Measurements from ENCODE around the gene FAM120AOS.

The FAM120AOS gene

GRCh38 chr9:93436655-93437407, 16.6 kb downstream of the FAM120AOS start:
- no peak for DNase-seq

- no peak for DNase-seq
These were observed 17.2 kb downstream of the FAM120AOS start for GRCh38 chr9:93436218-93436617.

GRCh38 chr9:93435386-93435785, 18.0 kb downstream of the FAM120AOS start:
- no peak for DNase-seq

DNA sequence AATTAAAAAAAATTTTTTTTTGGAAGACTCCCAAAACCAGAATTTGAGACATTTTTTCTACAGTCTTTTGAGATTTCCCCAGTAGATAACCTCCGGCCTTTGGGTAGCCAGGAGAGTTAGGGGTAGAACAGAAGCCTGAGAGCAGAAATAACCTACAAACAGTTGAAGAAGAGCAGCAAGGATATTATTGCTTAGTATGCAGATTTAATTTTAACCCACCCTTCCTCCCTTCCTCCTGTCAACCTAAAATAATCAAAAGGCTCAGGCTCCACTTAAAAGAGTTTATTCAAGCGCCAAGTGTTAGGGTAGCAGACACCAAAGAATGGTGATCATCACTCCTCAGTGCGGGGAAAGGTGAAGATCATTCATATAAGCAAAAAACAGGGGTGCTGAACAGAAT, 19.3 kb downstream of the FAM120AOS start:
- no peak for DNase-seq

DNA sequence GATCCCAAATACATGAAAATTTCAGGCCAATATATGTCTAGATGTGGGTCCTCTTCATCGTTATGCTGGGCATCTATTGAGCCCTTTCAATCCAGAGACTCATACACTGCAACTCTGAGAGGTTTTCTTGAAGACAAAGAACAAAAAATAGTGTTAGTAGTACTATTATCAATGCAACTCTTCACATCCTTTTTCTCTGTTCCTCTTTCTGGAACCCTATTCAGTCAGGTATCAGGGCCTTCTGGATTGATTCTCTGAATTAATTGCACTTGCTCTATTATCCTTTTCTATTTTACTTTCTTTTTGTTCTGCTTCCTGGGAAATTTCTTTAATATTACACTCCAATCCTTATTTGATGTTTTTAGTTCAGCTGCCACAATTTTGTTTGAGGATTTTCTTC, 20.4 kb downstream of the FAM120AOS start:
- DNase-seq: no peak

- DNase-seq: no peak
These were observed 21.8 kb downstream of the FAM120AOS start for GRCh38 chr9:93431539-93432105.

GRCh38 chr9:93427655-93428379, 25.6 kb downstream of the FAM120AOS start:
- DNase-seq: no peak

- DNase-seq: no peak
These were observed 30.3 kb downstream of the FAM120AOS start for GRCh38 chr9:93422977-93423616.

- DNase-seq: no peak
These were observed 34.4 kb downstream of the FAM120AOS start for GRCh38 chr9:93419023-93419422.

DNA sequence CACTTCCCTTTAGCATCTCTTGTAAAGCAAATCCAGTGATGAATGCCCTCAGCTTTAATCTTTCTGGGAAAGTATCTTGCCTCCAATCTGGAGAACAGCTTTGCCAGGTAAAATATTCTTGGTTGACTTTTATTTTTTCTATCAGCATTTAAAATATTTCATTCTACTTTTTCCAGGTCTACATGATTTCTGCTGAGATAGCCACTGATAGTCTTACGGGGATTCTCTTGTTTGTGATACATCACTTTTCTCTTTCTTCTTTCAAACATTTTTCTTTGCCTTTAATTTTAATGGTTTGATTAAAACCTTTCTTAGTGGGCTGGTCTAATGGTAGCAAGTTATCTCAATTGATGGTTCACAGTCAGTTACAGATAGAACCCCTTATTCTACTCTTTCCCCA, 35.8 kb downstream of the FAM120AOS start:
- no peak for DNase-seq

- DNase-seq: no peak
These were observed 36.7 kb downstream of the FAM120AOS start for GRCh38 chr9:93416530-93417235.

DNA sequence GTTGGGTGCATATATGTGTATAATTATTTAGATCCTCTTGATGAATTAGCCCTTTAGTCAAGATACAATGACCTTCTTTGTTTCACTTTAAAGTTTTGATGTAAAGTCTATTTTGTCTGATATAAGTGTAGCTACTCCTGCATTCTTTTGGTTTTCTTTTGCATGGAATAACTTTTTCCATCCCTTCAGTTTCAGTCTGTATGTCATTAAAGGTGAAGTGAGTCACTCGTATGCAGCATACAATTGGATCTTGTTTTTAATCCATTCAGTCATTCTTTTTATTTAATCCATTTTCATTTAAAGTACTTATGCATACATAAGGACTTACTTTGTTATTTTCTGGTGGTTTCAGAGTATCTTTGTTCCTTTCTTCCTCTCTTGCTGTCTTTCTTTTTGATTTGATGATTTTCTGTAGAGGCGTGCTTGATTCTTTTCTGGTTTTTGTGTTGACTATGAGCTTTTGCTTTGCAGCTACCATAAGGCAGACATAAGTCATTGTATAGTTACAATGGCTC, 38.1 kb downstream of the FAM120AOS start:
- no peak for DNase-seq

- no peak for DNase-seq
These were observed 39.9 kb downstream of the FAM120AOS start for GRCh38 chr9:93413530-93413929.

DNA sequence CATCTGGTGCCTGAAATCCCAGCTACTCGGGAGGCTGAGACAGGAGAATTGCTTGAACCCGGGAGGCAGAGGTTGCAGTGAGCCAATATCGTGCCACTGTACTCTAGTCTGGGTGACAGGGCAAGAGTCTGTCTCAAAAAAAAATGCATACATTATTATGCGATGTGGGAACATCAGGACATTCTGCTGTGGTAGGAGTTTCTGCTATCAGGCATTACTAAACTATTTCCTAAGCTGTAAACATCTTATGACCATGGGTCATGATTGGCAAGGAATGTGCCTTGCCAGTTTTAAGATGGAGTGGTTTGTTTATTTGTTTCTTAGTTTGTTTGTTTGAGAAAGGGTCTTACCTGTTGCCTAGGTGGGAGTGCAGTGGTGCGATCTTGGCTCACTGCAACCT, 47.0 kb downstream of the FAM120AOS start:
- DNase-seq: no peak

GRCh38 chr9:93398471-93398870, 54.9 kb downstream of the FAM120AOS start:
- no peak for DNase-seq

- DNase-seq: no peak
These were observed 55.6 kb downstream of the FAM120AOS start for GRCh38 chr9:93397661-93398373.
